Endothelial cell of umbilical vein (primary cell): ENCODE data around the gene ALOX5. TPM values are rescaled to one million over a fixed set of nuclear protein-coding genes. Genes with fewer than 3 reads are reported as not detected.

Experiments used
- BruUV-seq: library from RNA; stranded (reverse); fragments of 400-500 nt; replicated peaks from 2 replicates; lab custom pipeline; 2021; lab: Mats Ljungman, UMichigan
- CTCF ChIA-PET: fragments of 300-600, 350-600 bp; sonication (Branson Sonifier 250); formaldehyde crosslinking; loops from one replicate; lab custom pipeline; 2021; ENCODE audit warnings: antibody characterized with exemption, inconsistent platforms; lab: Charles Lee
- POLR2A ChIA-PET: fragments of 300-600, 350-600 bp; sonication (Branson Sonifier 250); formaldehyde crosslinking; loops from one replicate; lab custom pipeline; 2021; ENCODE audit warnings: antibody characterized with exemption, inconsistent platforms; lab: Charles Lee
- DNase-seq: peaks from one replicate; pipeline ENCODE4 v3.0.0-alpha.2; 2011; ENCODE audit warnings: low read depth, low spot score
- FAIRE-seq: peaks from 2 replicates; lab custom pipeline; 2011; peaks lifted over from hg19 to GRCh38; lab: Jason Lieb, UNC
- H2AFZ ChIP-seq: 2 replicates; pipeline ENCODE4 v1.6.0; 2012; ENCODE audit warnings: low read depth, low read length, control low read depth, inconsistent platforms
- H3K27ac ChIP-seq: 2 replicates; pipeline ENCODE4 v1.5.1; 2011; ENCODE audit warnings: low read depth, mild to moderate bottlenecking, control low read depth, low read length, moderate library complexity; ENCODE audit not compliant: insufficient read depth
- H3K27me3 ChIP-seq, 2 experiments: 2 replicates each; pipeline versions ENCODE4 v1.6.0 to v1.6.1; 2011; ENCODE audit warnings: low read length in 2 of 2, mixed read lengths in 1 of 2; ENCODE audit not compliant: control insufficient read depth in 2 of 2, insufficient read depth in 2 of 2
- H3K36me3 ChIP-seq, 2 experiments: 2 replicates in 1 of 2; 3 replicates in 1 of 2; pipeline ENCODE4 v1.5.1; 2011; ENCODE audit warnings: low read length in 2 of 2, mild to moderate bottlenecking in 1 of 2, moderate library complexity in 1 of 2; ENCODE audit not compliant: control insufficient read depth in 2 of 2, insufficient read depth in 2 of 2; ENCODE audit errors: extremely low read depth in 1 of 2
- H3K4me1 ChIP-seq: 3 replicates; pipeline ENCODE4 v1.5.1; 2011; ENCODE audit warnings: mild to moderate bottlenecking, low read length; ENCODE audit not compliant: control insufficient read depth, insufficient read depth; ENCODE audit errors: extremely low read depth
- H3K4me2 ChIP-seq: 2 replicates; pipeline ENCODE4 v1.6.1; 2011; ENCODE audit warnings: low read length, control low read depth, mixed read lengths; ENCODE audit not compliant: insufficient read depth
- H3K4me3 ChIP-seq, 3 experiments: fragments of 200-600 bp in 1 of 3; sonication (generic), shearing (Covaris generic) in 1 of 3; replicated peaks in 1 of 3; 2 replicates each; pipeline ENCODE4 v1.5.1; 2011 to 2016; ENCODE audit warnings: control low read depth in 3 of 3, low read length in 3 of 3, mild to moderate bottlenecking in 2 of 3, inconsistent platforms in 1 of 3, low read depth in 1 of 3, moderate library complexity in 1 of 3; ENCODE audit not compliant: insufficient read depth in 1 of 3
- H3K79me2 ChIP-seq: 2 replicates; pipeline ENCODE4 v1.6.0; 2012; ENCODE audit warnings: low read length, inconsistent platforms; ENCODE audit not compliant: control insufficient read depth, insufficient read depth
- H3K9ac ChIP-seq: replicated peaks from 2 replicates; pipeline ENCODE3; 2011; ENCODE audit warnings: low read length, control low read depth; ENCODE audit not compliant: insufficient read depth; ENCODE audit errors: extremely low read depth
- H3K9me1 ChIP-seq: replicated peaks from 3 replicates; pipeline ENCODE4 v1.6.0; 2011; ENCODE audit warnings: mild to moderate bottlenecking, low read length; ENCODE audit not compliant: control insufficient read depth, insufficient read depth; ENCODE audit errors: extremely low read depth
- H3K9me3 ChIP-seq: replicated peaks from 2 replicates; pipeline ENCODE4 v1.5.1; 2012; ENCODE audit warnings: low read length, inconsistent platforms; ENCODE audit not compliant: control insufficient read depth, insufficient read depth
- H4K20me1 ChIP-seq: replicated peaks from 2 replicates; pipeline ENCODE3; 2011; ENCODE audit warnings: mild to moderate bottlenecking, low read length; ENCODE audit not compliant: control insufficient read depth, insufficient read depth; ENCODE audit errors: extremely low read depth
- CTCF ChIP-seq, 2 donors: IDR thresholded peaks; 1 replicate in 1 of 2; 2 replicates in 1 of 2; pipeline ENCODE4 v1.5.1; 2011; ENCODE audit warnings: low read length in 2 of 2, mild to moderate bottlenecking in 2 of 2, moderate library complexity in 2 of 2, control low read depth in 1 of 2, inconsistent platforms in 1 of 2, low read depth in 1 of 2; ENCODE audit not compliant: insufficient read depth in 1 of 2; ENCODE audit errors: extremely low read depth in 1 of 2
- EZH2 ChIP-seq: IDR thresholded peaks from 2 replicates; pipeline ENCODE4 v1.6.1; 2012; ENCODE audit warnings: borderline replicate concordance, low read depth, mild to moderate bottlenecking, moderate library complexity, low read length, inconsistent platforms; ENCODE audit not compliant: severe bottlenecking
- FOS ChIP-seq: IDR thresholded peaks from 2 replicates; pipeline ENCODE4 v1.6.1; 2011; ENCODE audit warnings: mild to moderate bottlenecking, low read length, moderate library complexity, borderline replicate concordance; ENCODE audit not compliant: insufficient read depth
- GATA2 ChIP-seq: IDR thresholded peaks from 2 replicates; pipeline ENCODE4 v1.7.0; 2011; ENCODE audit warnings: low read depth, mild to moderate bottlenecking, moderate library complexity, mixed read lengths, low read length; ENCODE audit not compliant: insufficient read length, insufficient read depth
- JUN ChIP-seq: IDR thresholded peaks from 2 replicates; pipeline ENCODE4 v1.6.1; 2011; ENCODE audit warnings: borderline replicate concordance, low read depth; ENCODE audit not compliant: insufficient read length, insufficient read depth
- MAX ChIP-seq: IDR thresholded peaks from 2 replicates; pipeline ENCODE4 v1.6.1; 2011; ENCODE audit not compliant: insufficient read depth, insufficient read length
- MYC ChIP-seq: IDR thresholded peaks from one replicate; pipeline ENCODE4 v1.6.1; 2011; ENCODE audit warnings: mild to moderate bottlenecking, low read depth, low read length
- POLR2A ChIP-seq: IDR thresholded peaks from 2 replicates; pipeline ENCODE4 v1.6.1; 2012; ENCODE audit warnings: low read depth, mild to moderate bottlenecking, control low read depth, low read length
- POLR2AphosphoS5 ChIP-seq: IDR thresholded peaks from 2 replicates; pipeline ENCODE4 v1.6.1; 2012; ENCODE audit warnings: low read depth, mild to moderate bottlenecking, control low read depth, low read length, moderate library complexity; ENCODE audit not compliant: insufficient read depth
- dilution Hi-C: fragments of 300-500 bp; cut with MboI; formaldehyde crosslinking; loops from one replicate; pipeline ENCODE4 v1.15.0; 2019; ENCODE audit warnings: low sequenced_read_pairs; ENCODE audit not compliant: extremely low pct_ligation_motif_present
- intact Hi-C: fragments of 100-400 bp; cut with micrococcal nuclease; formaldehyde crosslinking; loops from one replicate; pipeline ENCODE4 v1.10.0; 2022
- polyA plus RNA-seq, 4 experiments: library from polyadenylated mRNA; depleted of rRNA in 3 of 4; stranded (reverse) in 3 of 4; unstranded in 1 of 4; fragments of >200 nt; gene quantifications; 2 replicates each; pipeline versions ENCODE4 v1.2.1 to v1.2.3, GENCODE V29; 2011 to 2012; ENCODE audit warnings: missing spikeins in 1 of 4
- total RNA-seq: library from RNA; stranded (reverse); gene quantifications from 2 replicates; pipeline ENCODE4 v1.2.3, GENCODE V29; 2021

The ALOX5 gene
- total and polyA plus RNA-seq, 2 donors (not counting 3 experiments of a cell fraction or from before 2014, with no cell fraction given), result 0.04 TPM; not detected in 1

- dilution Hi-C loops, result no loop called here
- peaks cover 0 to 2% of the 10 kb centered on the region in 2 experiments for H3K27me3 ChIP-seq
- FAIRE-seq (no peak), DNase-seq (no peak)
- H3K9me3 ChIP-seq, result no peaks in the 10 kb centered on the region
- no peak overlapping the region for H3K27ac ChIP-seq
- no peak overlapping the region for H3K4me3 ChIP-seq
- H4K20me1 ChIP-seq, result no peaks in the 10 kb centered on the region
- no peaks in the 10 kb centered on the region for H3K36me3 ChIP-seq
- no TSS peak for BruUV-seq
- no peak overlapping the region for H3K9ac ChIP-seq
- ChIA-PET CTCF (interaction anchor here (1.7 kb wide), 1 partner anchor 191 kb away, joined by 3 read pairs; no protein-coding TSS in a partner anchor), POLR2A (no interaction called here)
- H2AFZ ChIP-seq, result no peak overlapping the region
- H3K79me2 ChIP-seq, result no peaks in the 10 kb centered on the region
- H3K4me2 ChIP-seq, result no peak overlapping the region
- TF ChIP-seq POLR2A, result no peak
- TF ChIP-seq POLR2AphosphoS5, result no peak
- no peak for TF ChIP-seq MAX
- no peak for TF ChIP-seq FOS
- no peak for TF ChIP-seq JUN
- TF ChIP-seq EZH2, result no peak
- no peak for TF ChIP-seq MYC
- TF ChIP-seq GATA2, result no peak
- no peak for TF ChIP-seq CTCF (IDR thresholded peaks at IDR 0.05; ENCODE audit: extremely low read depth in 1 of 2, insufficient read depth in 1 of 2, low read depth in 1 of 2, low read length in 2 of 2)
- no peaks in the 10 kb centered on the region for H3K4me1 ChIP-seq
- intact Hi-C loops, result no loop called here
- H3K9me1 ChIP-seq, result no peaks in the 10 kb centered on the region
Observed at GRCh38 chr10:45441239-45442190, 67.5 kb downstream of the ALOX5 start.
